GM23338 (cell line): ENCODE data around the gene SORBS1. TPM values are rescaled to one million over a fixed set of nuclear protein-coding genes. Genes with fewer than 3 reads are reported as not detected.

Source experiments
- ATAC-seq: fragments of 200-7000 bp; cut with Tn5 transposase; 3 replicates; pipeline ENCODE4 v1.9.1; 2020
- DNase-seq: peaks from one replicate; pipeline ENCODE4 v3.0.0-alpha.2; 2015; ENCODE audit warnings: low spot score
- H2AFZ ChIP-seq: fragments of 200-600 bp; sonication (generic); 2 replicates; pipeline ENCODE4 v1.8.0; 2016; ENCODE audit warnings: antibody characterized with exemption, mild to moderate bottlenecking, moderate library complexity
- H3F3A ChIP-seq: fragments of 200-600 bp; sonication (generic); replicated peaks from 2 replicates; pipeline ENCODE4 v1.8.0; 2017; ENCODE audit warnings: antibody characterized with exemption, mixed run types, low read depth
- H3K27ac ChIP-seq: fragments of 200-600 bp; sonication (generic); 2 replicates; pipeline ENCODE4 v1.6.1; 2016; ENCODE audit warnings: low read depth
- H3K27me3 ChIP-seq: fragments of 200-600 bp; sonication (generic); 2 replicates; pipeline ENCODE4 v1.8.0; 2016; ENCODE audit warnings: mild to moderate bottlenecking, mixed run types, moderate library complexity; ENCODE audit not compliant: insufficient read depth
- H3K36me3 ChIP-seq: fragments of 200-600 bp; sonication (generic); 2 replicates; pipeline ENCODE4 v1.8.0; 2016; ENCODE audit warnings: mild to moderate bottlenecking; ENCODE audit not compliant: insufficient read depth
- H3K4me1 ChIP-seq: fragments of 200-600 bp; sonication (generic); 2 replicates; pipeline ENCODE4 v1.8.0; 2016; ENCODE audit warnings: mild to moderate bottlenecking, moderate library complexity; ENCODE audit not compliant: insufficient read depth
- H3K4me2 ChIP-seq: fragments of 200-600 bp; sonication (generic); 2 replicates; pipeline ENCODE4 v1.7.1; 2017; ENCODE audit warnings: mixed run types
- H3K4me3 ChIP-seq: fragments of 200-600 bp; sonication (generic); 2 replicates; pipeline ENCODE4 v1.6.1; 2016; ENCODE audit warnings: mixed run types
- H3K79me2 ChIP-seq: fragments of 200-600 bp; sonication (generic); replicated peaks from 2 replicates; pipeline ENCODE4 v1.8.0; 2017; ENCODE audit warnings: mild to moderate bottlenecking; ENCODE audit not compliant: insufficient read depth
- H3K9me2 ChIP-seq: fragments of 200-600 bp; sonication (generic); 2 replicates; pipeline ENCODE4 v1.8.0; 2017; ENCODE audit not compliant: insufficient read depth
- H4K20me1 ChIP-seq: fragments of 200-600 bp; sonication (generic); replicated peaks from 2 replicates; pipeline ENCODE4 v1.8.0; 2017; ENCODE audit warnings: mild to moderate bottlenecking; ENCODE audit not compliant: insufficient read depth
- H3K27ac Mint-ChIP-seq: 2 replicates; pipeline ENCODE4 v1.8.0; 2020; ENCODE audit warnings: inconsistent platforms, mild to moderate bottlenecking, moderate library complexity, mixed read lengths
- H3K27me3 Mint-ChIP-seq: 3 replicates; pipeline ENCODE4 v1.8.0; 2022; ENCODE audit warnings: low read depth, mild to moderate bottlenecking, moderate library complexity, mixed read lengths, inconsistent platforms; ENCODE audit not compliant: insufficient read depth, poor library complexity
- H3K36me3 Mint-ChIP-seq: 3 replicates; pipeline ENCODE4 v1.8.0; 2021; ENCODE audit warnings: low read depth, mild to moderate bottlenecking, inconsistent platforms, moderate library complexity, mixed read lengths
- H3K4me1 Mint-ChIP-seq: 3 replicates; pipeline ENCODE4 v1.8.0; 2020; ENCODE audit warnings: mild to moderate bottlenecking, inconsistent platforms, mixed read lengths
- H3K4me3 Mint-ChIP-seq: 3 replicates; pipeline ENCODE4 v1.8.0; 2021; ENCODE audit warnings: moderate library complexity, mild to moderate bottlenecking, inconsistent platforms, mixed read lengths
- H3K9me3 Mint-ChIP-seq: 3 replicates; pipeline ENCODE4 v1.8.0; 2020; ENCODE audit warnings: moderate library complexity, mild to moderate bottlenecking, inconsistent platforms, mixed read lengths
- CREB1 ChIP-seq: fragments of 250-450 bp; sonication (Bioruptor Pico); IDR thresholded peaks from 2 replicates; pipeline ENCODE4 v1.5.0; 2020; ENCODE audit warnings: low read depth, mild to moderate bottlenecking, moderate library complexity
- CTCF ChIP-seq, 2 experiments: fragments of 200-600 bp in 1 of 2; sonication (generic) in 1 of 2; conservative IDR thresholded peaks; 2 replicates each; pipeline versions ENCODE4 v1.5.1 to v1.6.1; 2016 to 2017; ENCODE audit warnings: antibody characterized with exemption in 2 of 2, low read depth in 2 of 2, mild to moderate bottlenecking in 2 of 2, moderate library complexity in 1 of 2
- ETS1 ChIP-seq: IDR thresholded peaks from 2 replicates; pipeline ENCODE4 v1.6.1; 2016; ENCODE audit warnings: antibody characterized with exemption
- EZH2phosphoT487 ChIP-seq: fragments of 200-600 bp; sonication (generic); IDR thresholded peaks from one replicate; pipeline ENCODE4 v1.8.1; 2018; ENCODE audit warnings: antibody characterized with exemption; ENCODE audit not compliant: unreplicated experiment
- JUNB ChIP-seq: IDR thresholded peaks from one replicate; pipeline ENCODE4 v1.6.1; 2016; ENCODE audit warnings: antibody characterized with exemption; ENCODE audit not compliant: unreplicated experiment
- NANOG ChIP-seq: IDR thresholded peaks from 2 replicates; pipeline ENCODE4 v1.6.1; 2016; ENCODE audit warnings: antibody characterized with exemption, borderline replicate concordance
- POLR2AphosphoS5 ChIP-seq: IDR thresholded peaks from 2 replicates; pipeline ENCODE4 v1.6.1; 2016; ENCODE audit warnings: antibody characterized with exemption, low read depth
- REST ChIP-seq: IDR thresholded peaks from one replicate; pipeline ENCODE4 v1.6.1; 2018; ENCODE audit warnings: antibody characterized with exemption; ENCODE audit not compliant: unreplicated experiment
- ZNF114 ChIP-seq: fragments of 250-450 bp; sonication (Bioruptor Pico); IDR thresholded peaks from 2 replicates; pipeline ENCODE4 v1.5.0; 2020; ENCODE audit warnings: mild to moderate bottlenecking, moderate library complexity
- ZNF331 ChIP-seq: fragments of 250-450 bp; sonication (Bioruptor Pico); IDR thresholded peaks from 2 replicates; pipeline ENCODE4 v1.5.0; 2020; ENCODE audit warnings: low read depth, mild to moderate bottlenecking, moderate library complexity
- polyA plus RNA-seq: library from polyadenylated mRNA; unstranded; fragments of >200 nt; fragmentation: Nextera tagmentation; extraction: Ambion mirVana; gene quantifications from 2 replicates; pipeline ENCODE4 v1.2.1, GENCODE V29; 2016
- total RNA-seq: library from RNA; depleted of rRNA; stranded (reverse); fragments of >200 nt; shearing (Covaris generic); gene quantifications from 2 replicates; pipeline ENCODE4 v1.2.3, GENCODE V29; 2014

Gene SORBS1
- total and polyA plus RNA-seq, 2 experiments from 2014 or later: 47.7 to 51.5 TPM

- TF ChIP-seq REST (no peak), JUNB (no peak), CREB1 (CRISPR knock-in tag) (no peak), POLR2AphosphoS5 (no peak), EZH2phosphoT487 (no peak), ZNF331 (CRISPR knock-in tag) (no peak), NANOG (no peak), ETS1 (no peak)
Observed at GRCh38 chr10:95451150-95451549, 110.0 kb downstream of the SORBS1 start (continued).

- H3K27ac ChIP-seq: no peak overlapping the region
- no peaks in the 10 kb centered on the region for H3K27me3 ChIP-seq
- no peaks in the 10 kb centered on the region for H4K20me1 ChIP-seq
- Mint-ChIP-seq H3K36me3 (no peaks in the 10 kb centered on the region), H3K9me3 (no peaks in the 10 kb centered on the region), H3K4me1 (peaks cover 21% of the 10 kb centered on the region), H3K27me3 (peaks cover 1% of the 10 kb centered on the region), H3K27ac (no peak overlapping the region), H3K4me3 (no peak overlapping the region)
- ATAC-seq (no peak), DNase-seq (no peak)
- H3K4me2 ChIP-seq: no peak overlapping the region
- no peak overlapping the region for H3K4me3 ChIP-seq
- peaks cover 18% of the 10 kb centered on the region; the same call in 1 of the 2 replicates for H3K79me2 ChIP-seq
- H2AFZ ChIP-seq: no peak overlapping the region
- no peaks in the 10 kb centered on the region for H3K9me2 ChIP-seq
- H3F3A ChIP-seq: no peaks in the 10 kb centered on the region
- no peak for TF ChIP-seq CTCF (conservative IDR thresholded peaks at IDR 0.05; ENCODE audit: low read depth in 2 of 2)
- TF ChIP-seq ZNF114 (CRISPR knock-in tag): no peak
- no peak for TF ChIP-seq NANOG
- peaks cover 10% of the 10 kb centered on the region; the same call in 1 of the 2 replicates for H3K4me1 ChIP-seq
- no peaks in the 10 kb centered on the region for H3K36me3 ChIP-seq
Observed at GRCh38 chr10:95450188-95450587, 111.0 kb downstream of the SORBS1 start.
